Stimulated activated CD4-positive, alpha-beta T cell treated with anti-CD3 and anti-CD28 coated beads, TNF-alpha, amount 100 ng/mL, for 48 hours (primary cell): ENCODE measurements around the gene TEAD4.
"Not testable (repeated sequence)": the region's sequence is repeated elsewhere in the genome, so short reads cannot be mapped to it uniquely, and the experiment has no call there.

ENCODE experiments used
- DNase-seq, 3 donors: peaks; one replicate each; pipeline ENCODE4 v3.0.0-alpha.2; 2020; ENCODE audit warnings: low read depth in 3 of 3

TEAD4 gene

DNA sequence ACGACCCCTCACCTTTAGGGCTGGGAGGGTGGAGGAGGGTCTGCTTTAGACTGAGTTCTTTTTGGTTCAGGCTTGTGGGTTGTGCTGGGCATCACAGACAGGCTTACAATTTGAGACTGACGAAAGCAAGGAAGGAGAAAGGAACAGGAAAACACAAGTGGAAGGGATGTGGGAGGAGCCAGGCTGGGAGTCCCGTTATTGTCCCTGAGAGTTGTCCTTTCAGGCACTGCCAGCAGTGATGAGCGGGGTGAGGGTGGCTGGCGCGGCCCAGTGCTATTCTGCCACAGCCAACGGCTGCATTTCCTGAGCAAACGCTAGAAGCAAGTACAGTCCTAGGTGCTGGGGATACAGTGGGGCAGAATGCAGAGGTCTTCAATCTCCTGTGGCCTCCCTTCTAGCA is 88.8 kb downstream of the TEAD4 start:
- DNase-seq, result no peak

DNA sequence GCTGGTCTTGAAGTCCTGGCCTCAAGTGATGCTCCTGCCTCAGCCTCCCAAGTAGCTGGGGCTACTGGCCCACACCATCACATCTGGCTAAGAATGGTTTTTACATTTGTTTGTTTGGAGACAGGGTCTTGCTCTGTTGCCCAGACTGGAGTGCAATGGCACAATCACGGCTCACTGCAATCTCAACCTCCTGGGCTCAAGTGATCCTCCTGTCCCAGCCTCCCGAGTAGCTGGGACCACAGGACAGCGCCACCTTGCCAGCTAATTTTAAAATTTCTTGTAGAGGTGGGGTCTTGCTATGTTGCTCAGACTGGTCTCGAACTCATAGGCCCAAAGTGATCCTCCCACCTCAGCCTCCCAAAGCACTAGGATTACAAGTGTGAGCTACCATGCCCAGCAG is 89.3 kb downstream of the TEAD4 start:
- DNase-seq, result no peak

GRCh38 chr12:3049176-3049575 is 90.0 kb downstream of the TEAD4 start:
- no peak for DNase-seq

GRCh38 chr12:3049611-3050249 is 90.5 kb downstream of the TEAD4 start:
- DNase-seq, result no peak

DNA sequence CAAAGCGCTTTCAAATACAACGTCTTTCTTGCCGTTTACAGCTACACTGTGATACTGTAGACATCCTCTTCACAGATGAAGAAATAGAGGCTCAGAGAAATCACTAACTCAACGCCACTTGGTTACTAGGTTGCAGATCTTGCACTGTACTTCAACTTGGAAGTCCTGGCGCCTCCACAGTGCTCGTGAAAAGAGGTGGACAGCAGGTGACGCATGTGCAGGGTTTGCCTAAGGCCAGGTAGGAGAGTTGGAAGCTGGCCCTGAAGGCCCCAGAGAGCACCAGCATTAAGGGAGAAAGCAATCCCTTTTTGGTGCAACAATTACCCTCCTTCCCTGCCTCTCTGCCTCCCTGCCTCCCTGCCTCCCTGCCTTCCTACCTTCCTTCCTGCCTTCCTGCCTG is 95.2 kb downstream of the TEAD4 start:
- DNase-seq, result no peak

DNA sequence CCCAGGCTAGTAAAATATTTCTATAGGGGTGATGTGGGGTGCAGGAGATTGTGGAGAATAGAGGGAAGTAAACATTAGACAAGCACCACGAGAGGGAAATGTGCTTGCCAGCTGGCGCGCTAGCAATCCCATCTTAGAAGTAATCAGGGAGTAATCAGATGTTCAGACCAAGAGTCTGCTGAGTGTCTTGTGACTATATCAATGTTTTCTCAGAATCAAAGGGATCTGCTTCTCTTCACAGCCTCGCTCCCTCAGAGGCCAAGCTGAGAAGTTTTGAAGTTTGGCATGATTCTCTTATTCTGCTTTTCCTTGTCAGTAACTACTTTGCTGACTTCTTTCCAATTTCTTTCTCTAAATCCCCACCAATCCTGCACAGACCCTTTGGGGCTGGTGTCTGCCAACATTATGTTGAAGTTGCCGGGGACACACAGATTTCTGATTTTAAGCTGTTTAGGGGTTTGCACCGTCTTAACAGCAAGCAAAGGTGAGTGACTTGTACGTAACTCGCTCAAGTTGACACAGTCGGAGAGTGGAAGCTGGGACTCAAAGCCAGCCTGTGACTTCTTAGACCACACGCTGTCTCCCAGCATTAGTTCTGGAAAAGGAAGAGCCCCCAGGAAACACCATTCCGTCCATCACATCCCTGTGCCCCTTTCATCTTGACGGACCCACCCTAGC is 96.0 kb downstream of the TEAD4 start:
- no peak for DNase-seq

DNA sequence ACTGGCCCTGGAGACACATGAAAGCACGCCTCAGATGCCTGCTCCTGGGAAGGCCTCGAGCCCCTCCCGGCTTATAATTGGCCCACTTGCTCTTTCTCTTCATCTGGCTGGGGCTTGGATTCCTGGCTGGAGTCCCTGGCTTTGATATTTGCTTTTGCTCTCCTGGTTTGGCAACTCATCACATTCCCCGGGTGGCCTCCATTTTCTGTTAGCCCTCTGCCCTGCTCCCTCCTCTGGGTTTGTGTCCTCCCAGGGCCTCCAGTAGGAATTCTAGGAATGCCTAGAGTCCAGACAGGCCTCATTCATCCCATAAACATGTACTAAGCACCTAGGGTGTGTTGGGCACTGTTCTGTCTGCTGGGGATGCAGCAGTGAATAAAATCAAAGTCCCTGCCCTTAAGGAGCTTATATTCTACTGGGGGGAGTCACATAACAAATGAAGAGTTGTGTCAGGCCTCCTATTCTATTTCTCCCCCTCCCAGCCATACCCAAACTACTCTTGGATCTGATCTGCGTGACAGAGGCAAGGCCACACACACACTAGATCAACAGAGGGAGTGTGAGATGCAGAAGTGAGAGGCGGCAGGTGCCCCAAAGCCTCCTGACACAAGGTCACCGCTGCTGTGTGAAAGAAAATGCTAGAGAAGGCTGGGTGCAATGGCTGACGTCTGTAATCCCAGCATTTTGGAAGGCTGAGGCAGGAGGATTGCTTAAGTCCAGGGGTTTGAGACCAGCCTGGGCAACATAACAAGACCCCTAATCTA is 96.7 kb downstream of the TEAD4 start:
- no peak for DNase-seq

DNA sequence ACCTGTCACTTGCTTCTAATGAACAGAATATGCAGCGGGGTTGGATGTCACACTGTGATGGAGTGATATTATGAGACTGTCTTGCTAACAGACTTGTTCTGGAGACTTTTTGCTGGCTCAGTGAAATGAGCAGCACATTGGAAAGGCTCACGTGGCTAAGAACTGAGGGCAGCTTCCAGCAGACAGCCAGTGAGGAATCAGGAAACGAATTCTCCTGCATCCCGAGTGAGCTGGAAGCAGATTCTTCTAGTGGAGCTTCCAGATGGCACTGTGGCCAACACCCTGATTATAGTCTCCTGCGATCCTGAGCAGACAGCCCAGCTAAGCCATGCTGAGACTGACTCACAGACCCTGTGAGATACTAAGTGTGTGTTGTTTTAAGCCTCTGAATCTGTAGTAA is 101.9 kb downstream of the TEAD4 start:
- DNase-seq, result no peak

DNA sequence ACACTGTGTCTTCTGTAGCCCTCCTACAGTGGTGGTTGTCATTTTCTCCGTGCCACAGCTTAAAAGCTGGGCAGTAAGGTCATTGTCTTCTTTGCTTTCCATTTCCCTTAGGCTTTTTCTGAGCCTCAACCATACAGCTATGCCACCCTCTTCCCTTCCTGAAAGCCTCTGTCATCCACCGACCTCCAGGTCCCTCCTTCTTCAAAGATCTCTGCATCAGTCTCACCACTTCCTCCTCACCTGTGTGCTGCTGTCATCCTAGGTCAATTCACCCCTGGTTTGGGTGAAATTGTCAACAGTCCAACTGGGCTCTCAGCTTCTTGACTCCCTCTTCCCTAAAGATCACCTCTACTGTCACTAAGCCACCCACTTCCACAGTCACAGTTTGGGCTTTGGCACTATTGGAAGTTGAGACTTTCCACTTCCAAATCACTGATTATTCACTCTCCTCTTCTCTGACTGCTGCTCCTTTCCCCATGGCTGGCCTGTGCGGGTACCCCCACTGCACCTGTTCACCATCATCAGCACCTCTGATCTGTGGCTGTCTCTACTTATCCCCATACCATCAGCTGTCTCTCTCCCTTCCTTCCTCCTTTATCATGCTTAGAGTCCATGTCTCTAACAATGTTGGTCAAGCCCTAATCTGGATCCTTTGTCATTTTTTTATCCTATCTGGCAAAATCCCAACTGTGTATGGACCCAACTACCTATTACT is 102.5 kb downstream of the TEAD4 start:
- DNase-seq, result no peak

GRCh38 chr12:3065300-3065699 is 106.1 kb downstream of the TEAD4 start:
- DNase-seq, result no peak

GRCh38 chr12:3065846-3066245 is 106.6 kb downstream of the TEAD4 start:
- DNase-seq, result not testable (repeated sequence)

- no peak for DNase-seq
Measured at GRCh38 chr12:3069714-3070113, 110.5 kb downstream of the TEAD4 start.

DNA sequence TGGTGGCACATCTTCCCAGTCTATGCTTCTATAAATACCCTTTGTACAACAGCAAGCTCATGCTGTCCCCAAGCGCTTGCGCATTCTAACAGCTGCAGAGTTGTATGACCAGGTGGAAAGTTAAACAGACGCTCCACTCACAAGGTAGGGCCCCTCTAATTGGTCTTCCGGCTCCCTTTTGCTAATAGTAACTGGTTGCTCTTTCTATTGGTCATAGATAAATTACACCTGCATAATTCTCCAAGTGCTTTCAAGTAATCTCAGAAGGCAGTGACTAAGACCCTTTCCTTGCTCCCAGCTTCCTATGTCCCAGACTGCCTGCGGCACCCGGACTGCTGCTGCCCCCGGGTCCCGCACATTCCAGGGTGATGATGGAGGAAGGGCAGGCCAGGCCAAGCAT is 111.9 kb downstream of the TEAD4 start:
- no peak for DNase-seq

DNA sequence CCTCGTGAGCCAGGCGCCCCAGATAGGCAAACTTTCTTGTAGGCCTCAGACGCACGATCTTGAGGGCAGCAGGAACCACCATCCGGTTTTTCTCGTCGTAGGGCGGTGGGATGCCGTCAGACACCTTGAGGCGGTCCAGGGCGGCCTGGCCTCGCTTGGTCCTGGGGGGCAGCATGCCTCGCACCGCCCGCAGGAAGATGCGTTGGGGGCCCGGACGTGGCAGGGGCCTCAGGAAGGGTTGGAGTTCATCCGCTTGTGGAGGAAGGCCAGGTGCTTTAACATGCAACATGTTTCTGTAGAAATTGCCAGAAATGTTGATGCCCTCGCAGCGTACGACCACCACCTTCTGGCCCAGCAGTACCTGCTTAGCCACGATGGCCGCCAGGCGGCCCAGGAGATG is 112.5 kb downstream of the TEAD4 start:
- DNase-seq, result no peak

GRCh38 chr12:3073438-3074250 is 114.4 kb downstream of the TEAD4 start:
- peak; percentile 69 to 76 (median 70) for DNase-seq

- DNase-seq, result no peak
Measured at GRCh38 chr12:3075315-3075714, 116.1 kb downstream of the TEAD4 start.

GRCh38 chr12:3076730-3077571 is 117.8 kb downstream of the TEAD4 start, which contains the start of gene TSPAN9:
Gene TSPAN9 (plus strand): TSS chr12:3077379. CDS start chr12:3201194, 123,815 bp downstream.
- peak; percentile 8 to 62 (median 32) for DNase-seq

DNA sequence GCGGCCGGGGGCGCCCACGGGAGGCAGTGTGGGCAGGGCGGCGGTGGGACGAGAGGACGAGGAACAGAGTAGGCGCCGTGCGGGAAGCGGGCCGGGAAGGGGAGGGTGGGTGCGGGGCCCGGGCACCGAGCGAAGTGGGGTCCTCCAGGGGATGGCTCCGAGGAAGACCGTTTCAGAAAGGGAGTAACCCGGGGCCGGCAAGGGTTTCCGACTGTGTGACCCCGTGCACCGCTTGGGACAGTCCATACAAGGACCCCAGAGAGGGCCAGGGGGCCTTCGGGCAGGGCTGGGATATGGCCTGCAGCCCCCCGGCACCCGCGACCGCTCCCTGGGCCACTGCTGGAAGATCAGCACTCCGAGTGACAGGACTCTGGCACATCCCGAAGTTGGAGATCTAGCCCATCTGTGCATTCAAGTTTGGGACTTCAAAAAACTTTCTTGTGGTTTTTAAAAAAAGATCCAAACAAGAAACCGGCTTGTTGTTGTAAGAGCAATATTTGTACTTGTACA is 118.4 kb downstream of the TEAD4 start:
- peak in 1 of 3 donors; percentile 4 for DNase-seq

- DNase-seq, result no peak
Measured at GRCh38 chr12:3078086-3078820, 119.1 kb downstream of the TEAD4 start.
